NCI-H82 treated with DMSO at 0.1 percent for 48 hours (cell line): Measurements from ENCODE around the gene MYLIP.

Source experiments
- DNase-seq: peaks from one replicate; lab custom pipeline; 2025; ENCODE audit not compliant: unreplicated experiment; lab: John Stamatoyannopoulos, UW

The MYLIP gene

GRCh38 chr6:16128759-16129622 lies at the start of gene MYLIP:
TSS of gene MYLIP (plus strand) at chr6:16129086. CDS start at chr6:16129323, 237 bp downstream.
- peak; percentile 85 for DNase-seq

GRCh38 chr6:16079354-16079753 lies 49.5 kb upstream of the MYLIP start:
- DNase-seq = no peak

GRCh38 chr6:16080204-16080603 lies 48.7 kb upstream of the MYLIP start:
- no peak for DNase-seq

GRCh38 chr6:16081326-16081725 lies 47.6 kb upstream of the MYLIP start:
- no peak for DNase-seq

GRCh38 chr6:16082361-16082760 lies 46.5 kb upstream of the MYLIP start:
- no peak for DNase-seq

GRCh38 chr6:16086965-16087364 lies 41.9 kb upstream of the MYLIP start:
- DNase-seq = no peak

- DNase-seq = no peak
These were observed 41.5 kb upstream of the MYLIP start for GRCh38 chr6:16087386-16087785.

GRCh38 chr6:16088409-16088808 lies 40.5 kb upstream of the MYLIP start:
- DNase-seq = no peak

- no peak for DNase-seq
These were observed 39.4 kb upstream of the MYLIP start for GRCh38 chr6:16089232-16090062.

GRCh38 chr6:16090452-16090851 lies 38.4 kb upstream of the MYLIP start:
- no peak for DNase-seq

- no peak for DNase-seq
These were observed 38.0 kb upstream of the MYLIP start for GRCh38 chr6:16090920-16091319.

GRCh38 chr6:16092140-16092539 lies 36.7 kb upstream of the MYLIP start:
- DNase-seq = no peak

- no peak for DNase-seq
These were observed 35.9 kb upstream of the MYLIP start for GRCh38 chr6:16092990-16093389.

GRCh38 chr6:16095180-16095579 lies 33.7 kb upstream of the MYLIP start:
- no peak for DNase-seq

GRCh38 chr6:16097382-16098171 lies 31.3 kb upstream of the MYLIP start:
- no peak for DNase-seq

GRCh38 chr6:16098211-16098610 lies 30.7 kb upstream of the MYLIP start:
- DNase-seq = no peak

GRCh38 chr6:16102208-16102607 lies 26.7 kb upstream of the MYLIP start:
- DNase-seq = no peak

- DNase-seq = no peak
These were observed 25.2 kb upstream of the MYLIP start for GRCh38 chr6:16103722-16104121.

GRCh38 chr6:16104624-16105433 lies 24.1 kb upstream of the MYLIP start:
- no peak for DNase-seq

GRCh38 chr6:16105854-16106253 lies 23.0 kb upstream of the MYLIP start:
- DNase-seq = no peak
